HG02571 (cell line): Measurements from ENCODE around the gene TRIO.
A peak's percentile ranks its signal among the peaks of the same experiment; 100 is the strongest.

ENCODE experiments used
- ATAC-seq: cut with Tn5 transposase; IDR thresholded peaks from one replicate; pipeline ENCODE4 v1.9.1; 2021; ENCODE audit warnings: mild to moderate bottlenecking, moderate library complexity; ENCODE audit not compliant: unreplicated experiment

The TRIO gene

DNA sequence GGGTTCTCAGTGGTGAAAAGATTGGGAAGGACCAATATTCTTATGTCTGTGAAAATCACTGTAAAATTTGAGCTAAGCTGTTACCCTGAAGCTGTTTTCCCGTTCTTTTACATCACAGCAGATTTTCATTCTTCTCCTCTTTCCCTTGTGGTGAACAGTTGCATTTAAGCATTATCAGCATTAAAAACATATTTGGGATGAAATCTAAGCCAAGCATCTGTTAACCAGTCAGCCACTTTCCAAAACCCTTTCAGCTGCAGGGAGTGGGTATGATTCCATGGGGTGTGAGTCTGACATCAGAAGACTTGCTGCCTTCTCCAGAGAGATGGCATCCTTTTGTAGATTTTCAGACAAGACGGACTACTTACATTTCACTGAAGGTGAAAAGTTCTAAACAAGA is 97.2 kb downstream of the TRIO start:
- no peak for ATAC-seq

DNA sequence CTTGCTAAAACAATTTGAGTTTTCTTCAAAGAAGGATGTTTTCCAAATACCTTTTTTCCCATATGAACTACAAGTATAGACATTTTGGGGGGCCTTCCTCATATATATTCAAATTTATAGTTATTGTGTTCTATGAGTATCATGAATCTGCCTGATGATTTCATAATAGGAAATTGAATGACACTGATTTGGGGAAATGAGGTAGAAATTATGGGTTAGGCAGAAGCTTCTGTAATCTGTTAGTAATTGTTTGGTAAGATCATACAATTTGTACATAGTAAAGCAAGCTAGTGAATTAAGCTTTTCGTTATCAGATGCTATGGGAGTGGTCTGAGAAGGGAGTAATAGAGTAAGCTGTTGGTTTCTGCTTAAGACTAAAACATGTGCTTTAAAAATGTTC is 98.0 kb downstream of the TRIO start:
- no peak for ATAC-seq

DNA sequence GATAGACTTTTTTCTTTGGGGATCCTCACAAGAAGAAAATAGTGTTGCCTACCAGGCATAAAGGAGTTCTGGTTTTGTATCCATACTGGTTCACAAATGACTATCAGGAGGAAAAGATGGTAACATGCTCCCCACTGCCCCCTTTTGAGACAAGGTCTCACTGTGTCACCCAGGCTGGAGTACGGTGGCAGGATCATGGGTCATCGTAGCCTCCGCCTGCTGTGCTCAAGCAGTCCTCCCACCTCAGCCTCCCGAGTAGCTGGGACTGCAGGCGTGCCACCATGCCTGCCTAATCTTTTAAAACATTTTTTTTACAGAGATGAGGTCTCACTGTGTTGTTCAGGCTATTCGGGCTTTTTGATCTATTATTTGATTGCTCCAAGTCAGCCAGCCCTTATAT is 99.3 kb downstream of the TRIO start:
- no peak for ATAC-seq

DNA sequence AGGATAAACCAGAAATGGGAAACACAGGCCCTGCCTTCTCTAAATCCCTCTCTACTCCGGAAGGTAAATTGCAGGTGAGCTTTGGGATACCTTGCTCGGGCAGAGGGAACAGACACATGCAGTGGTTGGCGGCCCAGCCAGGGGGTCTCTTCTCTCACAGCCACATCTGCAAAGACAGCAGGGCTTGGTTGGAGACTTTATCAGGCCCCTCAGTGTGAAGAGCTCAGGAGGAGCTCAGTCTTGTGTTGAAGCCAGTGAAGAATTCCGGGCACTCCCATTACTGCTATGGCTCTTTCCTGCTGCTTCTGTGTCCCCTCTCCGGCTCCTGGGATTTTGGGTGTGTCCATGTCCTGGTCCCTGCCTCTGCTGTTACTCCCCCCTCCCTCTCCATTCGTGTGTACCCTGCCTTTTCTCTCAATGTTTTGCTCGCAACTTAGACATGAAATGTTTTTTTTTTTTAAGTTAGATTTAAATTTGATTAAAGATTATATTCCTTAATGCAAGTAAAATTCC is 99.8 kb downstream of the TRIO start:
- ATAC-seq: no peak

DNA sequence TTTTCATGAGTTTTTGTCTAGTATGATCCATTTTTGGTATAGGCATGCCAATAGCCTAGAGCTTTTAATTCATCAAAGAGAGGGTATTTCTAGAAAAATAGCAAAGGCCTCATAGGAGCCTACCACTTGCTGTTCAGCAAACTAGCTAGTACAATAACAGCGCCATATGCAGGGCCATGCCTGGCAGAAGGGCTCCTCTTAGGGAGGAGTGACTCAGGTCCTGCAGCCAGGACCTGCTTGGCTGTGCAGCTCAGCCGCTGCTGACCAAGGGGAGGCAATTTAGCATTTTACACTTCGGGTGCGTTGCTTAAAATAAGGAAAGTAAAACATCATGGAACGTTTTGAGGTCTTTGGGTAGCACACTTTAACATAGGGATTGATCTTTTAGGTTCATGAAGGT is 100.6 kb downstream of the TRIO start:
- ATAC-seq: no peak

DNA sequence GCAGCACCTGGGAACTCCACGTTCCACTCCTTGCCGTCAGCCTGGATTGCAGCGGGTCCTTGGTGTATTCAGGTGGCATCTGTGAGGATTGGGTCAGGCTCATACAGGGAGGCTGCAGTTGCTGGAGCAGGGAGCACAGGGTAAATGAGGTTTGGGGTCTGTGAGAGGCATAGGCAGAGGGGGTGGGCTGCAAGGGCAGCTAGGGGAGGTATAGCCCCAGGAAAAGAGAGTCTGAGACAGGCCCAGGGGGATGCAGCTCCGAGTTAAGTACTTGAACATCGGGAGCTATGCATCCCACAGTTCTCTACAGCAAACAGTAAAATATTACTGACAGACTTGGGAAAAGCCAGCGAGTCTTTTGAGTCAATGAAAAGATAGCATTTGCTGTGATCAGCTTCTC is 101.6 kb downstream of the TRIO start:
- no peak for ATAC-seq

DNA sequence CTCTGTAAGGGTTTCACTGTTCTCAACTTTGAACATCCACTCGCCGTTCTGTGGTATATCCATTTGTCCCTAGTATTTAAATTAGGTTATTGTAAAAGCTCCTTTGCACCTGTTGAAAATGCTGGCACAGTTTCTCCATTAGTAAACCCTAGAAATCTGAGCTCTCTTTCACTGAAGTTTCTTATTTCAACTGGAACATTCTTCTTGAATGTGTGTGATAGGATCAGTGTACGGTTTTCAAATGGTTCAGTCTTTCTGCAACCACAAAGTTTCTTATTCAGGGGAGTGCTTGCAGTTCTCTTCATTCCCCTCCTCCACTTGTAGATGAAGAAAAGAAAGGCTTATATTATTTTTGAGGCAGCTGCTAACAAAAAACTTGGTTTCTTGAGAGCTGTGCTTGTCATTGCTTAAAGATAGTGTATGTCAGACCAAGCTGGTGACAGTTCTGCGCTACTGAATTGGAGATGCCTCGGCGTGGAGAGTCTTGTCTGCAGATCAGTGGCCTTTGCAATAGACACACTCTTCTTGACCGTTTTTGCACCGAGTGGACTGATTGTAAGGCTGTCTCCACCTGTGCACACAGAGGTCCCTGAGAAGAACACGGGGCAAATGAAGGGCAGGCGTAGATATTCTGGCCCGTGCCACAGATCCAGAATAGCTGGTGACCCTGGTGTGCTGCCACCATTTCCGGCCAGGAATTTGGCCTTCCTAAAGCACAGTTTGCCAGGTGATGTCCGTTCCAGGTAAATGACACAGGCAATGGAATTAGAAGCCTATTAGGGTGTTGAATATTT is 102.2 kb downstream of the TRIO start:
- no peak for ATAC-seq

DNA sequence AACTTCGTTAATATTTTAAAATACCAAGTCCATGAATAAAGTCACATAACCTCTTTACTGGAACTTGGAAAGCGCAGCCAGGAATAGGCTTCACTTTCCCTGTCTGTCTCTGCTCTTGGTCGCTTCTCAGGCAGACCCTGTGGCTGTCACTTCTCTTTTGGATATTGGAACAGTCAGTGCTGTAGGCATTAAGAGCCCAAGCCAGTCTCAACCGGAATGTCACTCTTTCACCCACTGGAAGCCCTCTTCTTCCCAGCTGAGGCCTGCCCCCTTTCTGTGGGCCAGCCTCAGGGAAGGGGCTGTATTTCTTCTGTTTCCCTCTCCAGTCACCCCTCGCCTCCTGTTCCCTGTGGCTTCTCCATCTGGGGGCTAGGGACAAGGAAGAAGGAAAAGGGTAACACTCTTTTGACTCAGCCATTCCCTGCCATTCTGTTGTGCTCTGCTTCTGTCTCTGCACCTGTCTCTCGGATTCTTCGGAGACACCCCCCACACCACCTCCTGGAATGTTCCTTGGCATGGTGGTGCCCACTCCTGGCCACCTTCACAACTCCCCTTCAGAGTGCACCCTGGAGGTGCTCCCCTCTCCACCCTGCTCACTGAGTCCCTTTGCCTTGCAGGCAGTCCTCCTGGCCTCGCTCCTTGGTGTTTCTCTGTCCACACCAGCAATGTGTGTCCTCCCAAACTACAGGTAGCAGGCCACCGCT is 103.4 kb downstream of the TRIO start:
- no peak for ATAC-seq

DNA sequence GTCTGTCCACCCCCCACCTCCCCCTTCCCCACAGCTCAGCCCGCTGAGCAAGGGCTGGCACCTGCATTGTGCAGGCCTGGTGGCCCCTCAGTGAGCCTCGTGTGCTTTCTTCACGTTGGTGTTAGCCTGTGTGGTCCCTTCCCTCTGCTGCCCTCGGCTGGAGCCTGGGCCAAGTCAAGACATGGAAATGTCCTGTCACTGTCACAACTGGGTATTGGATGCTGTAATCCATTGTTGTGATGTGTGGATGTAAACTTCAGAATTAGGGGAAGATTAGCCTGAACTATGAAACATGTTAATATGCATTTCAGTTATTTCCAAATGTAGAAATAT is 103.9 kb downstream of the TRIO start:
- ATAC-seq: no peak

DNA sequence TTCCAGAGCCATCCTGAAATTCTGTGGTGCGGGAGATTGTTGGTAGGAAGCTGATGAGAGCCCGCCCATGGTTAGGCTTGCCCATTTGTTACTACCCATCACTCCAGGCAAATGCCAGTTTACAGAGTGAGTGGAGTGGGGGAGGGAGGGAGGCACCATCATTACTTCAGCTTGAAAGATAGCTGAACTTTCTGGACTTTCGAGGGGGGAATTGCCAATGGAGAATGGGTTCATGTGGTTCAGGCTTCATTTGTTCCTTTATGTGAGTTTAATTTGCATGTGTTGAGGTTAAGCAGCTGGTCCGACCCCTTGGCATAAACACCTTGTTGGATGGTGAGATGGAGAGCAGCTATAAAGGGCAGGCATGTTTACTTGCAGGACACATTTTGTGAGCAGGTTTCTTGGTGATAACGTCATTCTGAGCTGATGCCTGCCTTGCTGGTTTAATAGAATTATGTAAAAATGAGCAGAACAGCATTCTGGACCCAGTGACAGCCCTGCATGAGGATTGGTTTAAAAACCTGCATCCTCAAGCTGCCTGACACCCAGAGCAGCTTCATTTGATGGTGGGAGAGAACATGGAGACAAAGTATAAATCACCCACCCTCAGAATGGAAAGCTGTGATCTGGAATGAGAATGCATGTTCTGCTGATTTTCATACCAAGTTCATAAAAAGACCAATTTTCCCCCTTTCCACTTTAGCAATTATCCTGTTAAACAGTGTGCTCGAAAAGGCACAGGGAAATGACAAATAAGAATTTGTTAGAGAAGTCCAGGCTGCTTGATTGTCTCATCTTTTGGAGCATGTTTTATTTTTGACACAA is 106.3 kb downstream of the TRIO start:
- no peak for ATAC-seq

DNA sequence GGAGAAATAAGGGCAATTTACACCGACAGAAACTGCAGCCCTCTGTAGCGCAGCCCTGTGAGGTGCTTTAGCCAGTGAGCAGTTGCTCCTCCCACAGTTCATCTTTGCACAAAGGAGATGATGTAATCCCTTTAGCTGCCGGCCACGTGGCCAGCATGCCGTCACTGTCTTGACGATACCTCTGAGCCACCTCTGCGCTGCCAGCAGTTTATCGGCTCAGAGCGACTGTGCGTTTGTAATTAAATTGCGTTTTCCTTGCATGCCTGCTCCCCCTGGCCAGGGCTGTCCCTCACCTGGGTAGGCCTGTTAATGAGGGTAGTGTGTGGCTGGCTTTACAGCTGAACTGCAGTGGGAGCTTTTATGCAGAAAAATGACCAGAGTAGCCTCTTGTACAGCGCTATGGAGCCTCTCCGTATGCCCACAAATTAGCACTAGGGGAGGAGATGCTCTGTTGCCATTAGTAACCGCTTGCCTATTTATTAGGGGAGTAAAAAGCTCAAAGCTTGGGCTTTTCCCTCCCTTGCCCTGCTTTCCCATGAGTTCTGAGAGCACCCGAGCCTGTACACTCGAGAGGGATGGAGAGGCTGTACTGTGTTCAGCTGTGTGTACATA is 107.0 kb downstream of the TRIO start:
- ATAC-seq: no peak

DNA sequence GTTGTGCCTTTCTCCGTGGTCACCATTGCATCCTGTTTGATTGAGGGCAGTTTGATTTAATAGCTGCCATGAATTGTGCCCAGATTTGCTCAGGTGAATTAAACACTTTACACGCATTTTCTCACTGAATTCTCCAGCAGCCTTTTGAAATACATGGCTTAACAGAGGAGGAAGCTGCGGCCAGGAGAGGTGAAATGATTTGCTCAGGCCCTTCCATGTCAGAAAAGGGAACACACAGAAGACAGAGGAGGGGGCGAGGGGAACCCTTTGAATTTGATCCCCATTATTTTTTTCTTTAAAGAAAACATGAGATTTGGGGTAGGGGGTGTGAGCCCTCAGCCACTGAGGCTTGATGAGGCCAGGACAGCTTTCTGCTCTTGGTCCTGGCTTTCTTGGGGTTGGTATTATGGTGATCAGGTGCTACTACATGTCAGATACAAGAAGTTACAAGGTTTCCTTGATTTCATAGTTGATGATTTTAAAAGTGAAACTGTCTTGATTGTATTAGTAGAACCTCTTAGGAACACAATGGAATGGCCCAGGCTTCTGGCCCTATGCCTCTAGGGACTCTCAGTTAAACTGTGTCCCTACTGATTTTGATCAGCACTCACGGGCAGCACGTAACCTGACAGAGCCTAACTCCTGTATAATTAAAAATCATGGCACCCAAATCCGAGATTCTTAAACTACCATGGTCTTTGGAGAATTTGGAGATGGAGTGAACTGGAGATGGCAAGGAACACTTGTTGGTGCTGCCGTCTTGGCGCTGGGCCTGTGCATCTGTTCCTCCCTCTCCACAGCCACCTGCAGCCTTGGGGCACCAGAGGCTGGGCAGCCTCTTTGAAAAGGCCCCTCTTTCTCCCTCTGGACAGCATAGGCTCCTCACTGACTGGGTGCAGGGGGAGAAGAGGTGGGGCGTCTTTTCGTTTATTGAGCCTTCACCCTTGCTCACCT is 107.9 kb downstream of the TRIO start:
- ATAC-seq: peak; percentile 29

DNA sequence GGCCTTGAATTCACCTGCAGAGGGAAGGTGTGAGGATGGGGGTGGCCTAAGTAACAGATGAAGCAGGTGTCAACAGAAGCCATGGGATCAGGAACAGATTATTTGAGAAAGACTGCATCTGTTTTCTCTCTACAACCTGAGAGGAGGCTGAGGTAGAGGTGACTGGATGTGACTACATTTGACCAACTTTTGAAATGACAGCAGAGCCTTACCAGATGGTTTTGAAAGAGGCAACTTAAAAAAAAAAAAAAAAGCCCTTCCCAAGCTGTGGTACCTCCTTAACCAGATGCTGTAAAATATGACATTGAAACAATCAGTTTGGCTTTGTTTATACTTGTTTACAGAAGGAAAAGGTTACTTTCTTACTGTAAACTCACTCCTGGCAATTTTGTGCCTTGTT is 108.6 kb downstream of the TRIO start:
- peak; percentile 52 for ATAC-seq

DNA sequence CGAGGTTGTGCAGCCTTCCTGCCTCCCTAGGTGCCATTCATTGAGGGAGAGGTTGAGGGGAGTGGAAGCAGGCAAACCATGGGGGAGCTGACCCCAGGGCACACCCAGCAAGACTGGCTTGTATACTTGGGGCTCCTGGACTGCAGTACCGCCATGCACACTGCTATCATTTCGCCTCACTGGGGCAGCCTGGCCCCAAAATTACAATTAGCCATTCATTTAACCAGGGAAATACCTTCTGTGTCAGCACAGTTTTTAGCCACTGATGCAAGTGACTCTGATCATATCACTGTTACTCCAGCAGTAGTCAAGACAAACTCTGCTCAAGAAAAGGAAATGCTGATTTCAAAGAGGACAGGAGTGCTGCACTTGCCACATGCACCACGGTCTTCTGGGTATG is 109.7 kb downstream of the TRIO start:
- no peak for ATAC-seq

DNA sequence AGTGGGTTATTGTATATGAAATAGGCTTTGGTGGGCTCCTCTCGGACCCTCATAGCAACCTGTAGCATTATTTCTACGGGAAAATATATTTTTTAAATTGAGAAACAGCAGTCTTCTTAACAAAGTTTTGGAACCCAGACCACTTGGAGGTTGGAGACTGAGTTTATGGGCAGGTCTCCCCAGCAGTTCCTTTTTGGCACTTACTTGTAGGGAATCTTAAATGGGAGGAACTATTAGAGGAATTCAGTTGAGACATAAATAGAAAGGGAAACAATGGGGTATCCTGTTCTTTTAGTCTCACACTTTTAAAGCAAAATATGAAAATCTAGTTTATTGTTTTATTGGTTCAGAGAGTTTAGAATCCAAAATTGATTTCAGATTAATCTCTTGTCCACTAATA is 111.5 kb downstream of the TRIO start:
- ATAC-seq: no peak

DNA sequence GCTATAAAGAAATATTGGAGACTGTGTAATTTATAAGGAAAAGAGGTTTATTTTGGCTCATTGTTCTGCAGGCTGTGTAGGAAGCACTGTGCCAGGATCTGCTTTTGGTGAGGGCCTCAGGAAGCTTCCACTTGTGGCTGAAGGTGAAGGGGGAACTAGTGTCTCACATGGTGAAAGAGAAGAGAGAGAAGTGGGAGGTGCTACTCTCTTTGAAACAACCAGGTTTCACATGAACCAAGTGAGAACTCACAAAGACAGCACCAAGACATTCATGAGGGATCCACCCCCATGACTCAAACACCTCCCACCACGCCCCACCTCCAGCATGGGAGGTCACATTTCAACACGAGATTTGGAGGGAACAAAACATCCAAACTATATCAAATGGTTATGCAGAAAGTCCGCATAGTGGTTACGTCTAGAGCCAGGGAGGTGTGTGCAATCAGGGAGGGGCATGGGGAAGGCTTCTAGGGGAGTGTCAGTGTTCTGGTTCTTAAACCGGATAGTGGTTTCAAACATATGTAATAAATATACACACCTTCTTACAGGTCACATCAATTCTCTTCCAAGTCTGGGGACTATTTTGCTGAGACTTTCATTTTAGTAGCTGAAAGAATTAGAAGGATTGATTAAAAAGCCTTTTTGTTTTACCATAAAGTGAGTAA is 113.0 kb downstream of the TRIO start:
- ATAC-seq: no peak

DNA sequence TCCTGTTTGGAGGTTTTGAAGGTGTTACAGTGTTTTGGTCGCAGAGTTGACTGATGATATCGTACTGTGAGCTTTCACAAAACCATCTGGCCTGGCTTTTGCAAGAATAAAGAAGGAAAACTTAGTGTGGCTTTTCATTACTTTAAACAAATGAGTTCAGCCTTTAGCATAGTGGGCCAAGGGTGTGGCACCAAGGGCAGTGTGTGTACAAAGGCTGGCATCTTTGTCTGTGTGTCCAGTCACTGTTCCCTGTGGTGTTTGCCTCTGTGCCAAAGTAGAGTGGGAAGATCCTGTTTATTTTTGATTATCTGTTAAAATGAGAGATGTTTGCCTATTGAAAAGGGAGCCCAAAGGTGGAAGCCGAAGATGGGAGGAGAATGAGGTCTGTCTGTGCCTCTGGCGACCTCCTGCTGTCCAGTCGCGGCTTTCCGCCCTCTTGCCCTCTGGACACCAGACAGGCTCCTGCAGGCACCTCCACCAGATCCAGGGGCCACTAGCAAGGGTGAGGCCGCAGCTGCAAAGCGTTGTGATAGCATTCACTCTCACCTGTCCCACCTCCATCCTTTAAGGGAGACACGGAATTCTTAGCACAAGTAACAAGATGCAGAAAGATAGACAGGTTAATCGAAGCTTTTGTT is 113.7 kb downstream of the TRIO start:
- ATAC-seq: no peak

DNA sequence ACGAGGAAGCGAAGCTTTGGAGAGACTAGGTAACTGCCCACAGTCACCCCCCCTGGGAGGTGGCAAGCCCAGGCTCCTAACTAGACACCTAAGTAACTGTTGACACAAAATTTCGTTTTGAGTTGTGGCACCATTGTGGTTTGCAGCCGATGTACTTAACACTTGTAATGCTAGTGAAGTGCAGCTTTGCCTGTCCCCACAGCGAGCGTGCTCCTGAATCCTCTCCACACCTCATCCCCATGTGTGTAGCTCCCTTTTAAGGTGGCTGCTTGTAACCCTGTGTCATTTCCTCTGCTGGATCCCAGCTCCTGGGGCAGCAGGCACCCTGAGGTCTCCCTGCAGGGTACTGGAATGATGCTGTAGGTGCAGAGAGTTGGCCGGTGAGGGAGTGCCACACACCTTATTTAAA is 114.9 kb downstream of the TRIO start:
- peak; percentile 56 for ATAC-seq

DNA sequence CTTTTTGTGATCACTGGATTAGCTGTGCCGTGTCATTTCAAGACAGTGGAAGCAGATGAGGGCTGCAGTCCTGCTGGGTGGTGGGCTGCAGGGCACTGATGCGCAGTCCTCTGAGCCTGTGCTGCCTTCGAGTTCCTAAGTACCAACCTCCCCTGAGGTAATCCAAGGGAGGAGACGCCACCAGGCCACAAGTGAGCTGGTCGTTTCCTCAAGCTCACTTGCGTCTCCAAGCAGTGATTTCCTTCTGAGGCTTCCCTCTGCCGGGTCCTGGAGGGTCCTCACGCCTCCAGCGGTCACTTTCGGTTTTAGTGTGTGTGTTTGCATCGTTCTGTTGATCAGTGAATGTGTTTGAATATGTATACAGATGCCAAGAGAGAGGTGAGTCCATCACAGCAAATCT is 115.7 kb downstream of the TRIO start:
- ATAC-seq: peak; percentile 39
